ENCODE measurements around the gene PTTG1IP. TPM values are rescaled to one million over a fixed set of nuclear protein-coding genes. Genes with fewer than 3 reads are reported as not detected.

The PTTG1IP gene
- total RNA-seq, 3 donors from 2014 or later (not counting 1 experiment from before 2014, with no cell fraction given), result 96.8 to 144 (median 126) TPM

DNA sequence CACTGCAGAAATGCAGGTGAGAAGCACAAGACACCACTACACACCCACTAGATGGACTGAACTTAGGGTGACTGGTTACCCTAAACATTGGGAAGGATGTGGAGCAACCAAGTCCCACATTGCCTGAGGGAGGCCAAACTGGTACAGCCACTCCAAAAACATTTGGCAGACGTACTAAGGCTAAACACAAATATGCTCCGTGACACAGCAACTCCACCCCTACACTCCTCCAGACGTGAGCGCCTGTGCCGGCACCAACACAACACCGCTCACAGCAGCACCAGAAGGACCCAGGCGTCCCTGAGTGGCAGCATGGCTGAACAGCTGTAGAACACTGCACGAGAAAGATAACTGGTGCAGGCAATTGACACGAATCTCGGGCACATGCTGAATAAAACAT is 14.7 kb downstream of the PTTG1IP start:
- Mint-ChIP-seq H3K36me3 (no peaks in the 10 kb centered on the region), H3K4me3 (no peak overlapping the region), H3K9me3 (no peaks in the 10 kb centered on the region), H3K27ac (no peak overlapping the region), H3K4me1 (peaks cover 37 to 55% of the 10 kb centered on the region in 2 donors), H3K27me3 (ENCODE audit: low read depth in 2 of 2) (no peaks in the 10 kb centered on the region)
- TF ChIP-seq CTCF (IDR thresholded peaks at IDR 0.05), result no peak
- WGBS (ENCODE audit: insufficient coverage), result 93% methylated on average over 10 of the region's 10 CpGs
- no peaks in the 10 kb centered on the region for H3K9me3 ChIP-seq (ENCODE audit: control insufficient read depth, insufficient read depth, low read length)
- peaks cover 19% of the 10 kb centered on the region for H3K4me1 ChIP-seq (ENCODE audit: control insufficient read depth, insufficient read depth, low read length)
- intact Hi-C loops (cut with micrococcal nuclease), result no loop called here
- ATAC-seq, result no peak
- no peak for DNase-seq
- H3K27ac ChIP-seq (ENCODE audit: low read length), result no peak overlapping the region
- no peaks in the 10 kb centered on the region for H3K27me3 ChIP-seq (ENCODE audit: control insufficient read depth, insufficient read depth, low read length)
- no peak overlapping the region for H3K4me3 ChIP-seq (ENCODE audit: low read length)
- H3K36me3 ChIP-seq (ENCODE audit: control insufficient read depth, insufficient read depth, low read length), result peaks cover 60% of the 10 kb centered on the region

DNA sequence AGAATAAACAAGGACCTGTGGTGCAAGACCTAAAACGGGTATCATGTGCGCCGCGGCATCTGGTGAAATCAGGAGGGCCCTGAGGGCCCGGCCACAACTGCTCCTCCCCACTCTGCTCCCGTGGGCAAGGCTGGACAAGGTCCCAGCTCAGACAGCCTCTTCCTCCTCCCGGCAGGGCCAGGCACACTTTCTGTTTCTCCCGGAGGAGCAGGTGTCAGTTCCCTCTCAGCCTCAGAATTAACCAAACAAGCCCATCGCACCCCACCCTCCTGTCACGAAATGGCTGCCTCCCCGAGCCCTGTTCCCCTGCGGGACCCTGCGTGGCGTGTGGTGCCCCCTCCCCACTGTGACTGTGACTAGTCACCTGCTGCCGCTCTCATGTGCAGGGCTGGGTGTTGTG is 15.2 kb downstream of the PTTG1IP start:
- DNase-seq, result no peak
- 90% methylated on average over 15 of the region's 15 CpGs for WGBS (ENCODE audit: insufficient coverage)
- peaks cover 24% of the 10 kb centered on the region for H3K4me1 ChIP-seq (ENCODE audit: control insufficient read depth, insufficient read depth, low read length)
- no peaks in the 10 kb centered on the region for H3K27me3 ChIP-seq (ENCODE audit: control insufficient read depth, insufficient read depth, low read length)
- no peak overlapping the region for H3K4me3 Mint-ChIP-seq
- no peak overlapping the region for H3K27ac ChIP-seq (ENCODE audit: low read length)
- intact Hi-C loops (cut with micrococcal nuclease), result no loop called here
- no peaks in the 10 kb centered on the region for H3K9me3 ChIP-seq (ENCODE audit: control insufficient read depth, insufficient read depth, low read length)
- no peaks in the 10 kb centered on the region for H3K9me3 Mint-ChIP-seq
- no peaks in the 10 kb centered on the region for H3K27me3 Mint-ChIP-seq (ENCODE audit: low read depth in 2 of 2)
- no peaks in the 10 kb centered on the region for H3K36me3 Mint-ChIP-seq
- peaks cover 37 to 55% of the 10 kb centered on the region in 2 donors for H3K4me1 Mint-ChIP-seq
- no peak for TF ChIP-seq CTCF (IDR thresholded peaks at IDR 0.05)
- H3K4me3 ChIP-seq (ENCODE audit: low read length), result no peak overlapping the region
- peaks cover 60% of the 10 kb centered on the region for H3K36me3 ChIP-seq (ENCODE audit: control insufficient read depth, insufficient read depth, low read length)
- no peak overlapping the region for H3K27ac Mint-ChIP-seq
- ATAC-seq, result no peak

GRCh38 chr21:44857127-44857892 is 16.2 kb downstream of the PTTG1IP start:
- no peak for TF ChIP-seq CTCF (IDR thresholded peaks at IDR 0.05)
- no peak overlapping the region for H3K27ac Mint-ChIP-seq
- no peaks in the 10 kb centered on the region for H3K27me3 Mint-ChIP-seq (ENCODE audit: low read depth in 2 of 2)
- Histone ChIP-seq H3K4me3 (ENCODE audit: low read length) (no peak overlapping the region), H3K4me1 (ENCODE audit: control insufficient read depth, insufficient read depth, low read length) (peaks cover 24% of the 10 kb centered on the region), H3K9me3 (ENCODE audit: control insufficient read depth, insufficient read depth, low read length) (no peaks in the 10 kb centered on the region), H3K27ac (ENCODE audit: low read length) (no peak overlapping the region), H3K36me3 (ENCODE audit: control insufficient read depth, insufficient read depth, low read length) (peaks cover 59% of the 10 kb centered on the region), H3K27me3 (ENCODE audit: control insufficient read depth, insufficient read depth, low read length) (no peaks in the 10 kb centered on the region)
- DNase-seq (no peak), ATAC-seq (no peak)
- intact Hi-C loops (cut with micrococcal nuclease), result no loop called here
- H3K36me3 Mint-ChIP-seq, result no peaks in the 10 kb centered on the region
- 92% methylated on average over 14 of the region's 16 CpGs for WGBS (ENCODE audit: insufficient coverage)
- H3K4me3 Mint-ChIP-seq, result peak overlapping the region; percentile 21
- H3K9me3 Mint-ChIP-seq, result no peaks in the 10 kb centered on the region
- H3K4me1 Mint-ChIP-seq, result peaks cover 37 to 54% of the 10 kb centered on the region in 2 donors

GRCh38 chr21:44856131-44856530 is 17.4 kb downstream of the PTTG1IP start:
- Mint-ChIP-seq H3K27ac (peak overlapping the region; percentile 3 to 53), H3K4me1 (peaks cover 40 to 47% of the 10 kb centered on the region in 2 donors), H3K9me3 (no peaks in the 10 kb centered on the region), H3K4me3 (peak overlapping the region; percentile 31), H3K27me3 (ENCODE audit: low read depth in 2 of 2) (no peaks in the 10 kb centered on the region), H3K36me3 (no peaks in the 10 kb centered on the region)
- peaks cover 62% of the 10 kb centered on the region for H3K36me3 ChIP-seq (ENCODE audit: control insufficient read depth, insufficient read depth, low read length)
- no peak for ATAC-seq
- no peak for TF ChIP-seq CTCF (IDR thresholded peaks at IDR 0.05)
- 97% methylated on average over 17 of the region's 17 CpGs for WGBS (ENCODE audit: insufficient coverage)
- H3K4me1 ChIP-seq (ENCODE audit: control insufficient read depth, insufficient read depth, low read length), result peaks cover 21% of the 10 kb centered on the region
- intact Hi-C loops (cut with micrococcal nuclease), result no loop called here
- H3K4me3 ChIP-seq (ENCODE audit: low read length), result no peak overlapping the region
- DNase-seq, result no peak
- no peaks in the 10 kb centered on the region for H3K27me3 ChIP-seq (ENCODE audit: control insufficient read depth, insufficient read depth, low read length)
- H3K9me3 ChIP-seq (ENCODE audit: control insufficient read depth, insufficient read depth, low read length), result no peaks in the 10 kb centered on the region
- H3K27ac ChIP-seq (ENCODE audit: low read length), result no peak overlapping the region

All from natural killer cell (primary cell).